K562 (cell line): ENCODE measurements around the gene AKNAD1. TPM values are rescaled to one million over a fixed set of nuclear protein-coding genes. Genes with fewer than 3 reads are reported as not detected.

ENCODE experiments used
- MYBL2 ChIP-seq, 2 experiments: fragments of 450-650 bp in 1 of 2; sonication (generic) in 1 of 2; formaldehyde crosslinking in 1 of 2; IDR thresholded peaks; 2 replicates each; pipeline versions ENCODE4 v1.6.1 to v1.8.1; 2017 to 2022; ENCODE audit warnings: borderline replicate concordance in 1 of 2, inconsistent platforms in 1 of 2, low read depth in 1 of 2, mild to moderate bottlenecking in 1 of 2, missing genetic modification reagents in 1 of 2, moderate library complexity in 1 of 2
- polyA plus RNA-seq, 8 experiments: library from polyadenylated mRNA; depleted of rRNA in 4 of 8; stranded (reverse) in 5 of 8; unstranded in 3 of 8; fragments of >200 nt; fragmentation: Nextera tagmentation in 2 of 8; fragmentation: Illumina TruSeq in 1 of 8; extraction: Ambion mirVana in 2 of 8; extraction: Trizol in 1 of 8; gene quantifications; 2 replicates each; pipeline versions ENCODE4 v1.2.1 to v1.2.3, GENCODE V29; 2011 to 2014; ENCODE audit warnings: inconsistent platforms in 1 of 8, missing spikeins in 1 of 8
- total RNA-seq, 7 experiments: library from RNA; depleted of rRNA in 6 of 7; stranded (reverse); fragments of >200 nt in 6 of 7; fragmentation: Illumina TruSeq in 2 of 7; extraction: Trizol in 2 of 7; gene quantifications; 2 replicates each; pipeline versions ENCODE4 v1.2.1 to v1.2.3, GENCODE V29; 2011 to 2021; ENCODE audit warnings: low replicate concordance in 1 of 7
- TF ChIP-seq, protein P1 (sequence below), 2 experiments: fragments of 450-650 bp; formaldehyde crosslinking in 1 of 2; IDR thresholded peaks; 2 replicates each; pipeline versions ENCODE4 v1.4.0 to v1.6.1; 2014 to 2020; ENCODE audit warnings: mild to moderate bottlenecking in 2 of 2, borderline replicate concordance in 1 of 2, low read depth in 1 of 2
- TF ChIP-seq, protein P2 (sequence below), 3 experiments: IDR thresholded peaks in 2 of 3; conservative IDR thresholded peaks in 1 of 3; 2 replicates each; pipeline ENCODE4 v1.5.1; 2011 to 2012; ENCODE audit warnings: low read length in 3 of 3, mild to moderate bottlenecking in 3 of 3, control low read depth in 2 of 3, improper control_type of control experiment in 1 of 3, inconsistent platforms in 1 of 3, low read depth in 1 of 3, mixed read lengths in 1 of 3, moderate library complexity in 1 of 3; ENCODE audit not compliant: insufficient read depth in 2 of 3
- TF ChIP-seq, protein P3 (sequence below): fragments of 450-650 bp; IDR thresholded peaks from 2 replicates; pipeline ENCODE4 v1.6.1; 2016; ENCODE audit warnings: antibody characterized with exemption

AKNAD1 gene
- total and polyA plus RNA-seq, 9 of the 15 experiments (the other 6 are each of a cell fraction or from before 2014, with no cell fraction given) = 0.13 to 0.30 TPM; not detected in 7

DNA sequence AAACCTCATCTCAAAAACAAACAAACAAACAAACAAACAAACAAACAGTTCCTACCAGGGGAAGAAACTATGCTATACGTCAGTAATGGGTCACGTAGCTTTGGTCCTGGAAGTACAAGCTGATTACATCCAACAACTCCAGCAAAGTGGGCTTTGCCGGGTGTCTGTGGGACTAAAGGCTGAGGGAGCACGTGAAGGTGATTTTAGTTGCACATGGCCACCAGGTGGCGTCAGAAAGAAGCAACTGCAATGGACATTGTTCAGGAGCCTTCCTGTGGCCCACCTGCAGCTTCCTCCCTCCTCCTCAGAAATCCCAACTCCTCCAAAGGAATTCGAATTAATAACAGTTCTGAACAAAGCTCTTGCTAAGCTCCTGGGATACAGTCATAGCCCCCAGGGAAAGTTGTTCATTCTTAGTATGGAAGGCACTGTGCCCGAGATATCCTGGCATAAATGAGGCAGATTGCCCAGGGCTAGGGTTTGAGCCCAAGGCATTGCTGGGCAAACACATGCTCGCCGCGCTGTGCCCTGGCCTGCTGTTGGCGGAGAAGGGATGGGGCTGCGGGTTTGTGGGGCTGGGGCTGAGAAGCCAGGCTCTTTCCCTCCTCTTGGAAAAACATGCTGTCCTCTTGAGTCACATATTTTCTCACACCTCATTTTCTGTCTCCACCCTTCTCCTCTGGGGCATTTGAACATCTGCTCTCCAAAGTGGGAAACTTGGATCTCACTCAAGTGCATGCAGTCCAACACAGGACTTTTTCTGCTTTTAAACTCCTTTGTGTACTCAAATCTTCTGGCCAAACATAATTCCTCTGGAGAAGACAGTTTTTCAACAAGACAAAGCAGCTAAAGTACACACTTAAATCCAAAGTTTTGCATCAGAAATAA, 28.6 kb downstream of the AKNAD1 start (continued):
- TF ChIP-seq, protein P1, sequence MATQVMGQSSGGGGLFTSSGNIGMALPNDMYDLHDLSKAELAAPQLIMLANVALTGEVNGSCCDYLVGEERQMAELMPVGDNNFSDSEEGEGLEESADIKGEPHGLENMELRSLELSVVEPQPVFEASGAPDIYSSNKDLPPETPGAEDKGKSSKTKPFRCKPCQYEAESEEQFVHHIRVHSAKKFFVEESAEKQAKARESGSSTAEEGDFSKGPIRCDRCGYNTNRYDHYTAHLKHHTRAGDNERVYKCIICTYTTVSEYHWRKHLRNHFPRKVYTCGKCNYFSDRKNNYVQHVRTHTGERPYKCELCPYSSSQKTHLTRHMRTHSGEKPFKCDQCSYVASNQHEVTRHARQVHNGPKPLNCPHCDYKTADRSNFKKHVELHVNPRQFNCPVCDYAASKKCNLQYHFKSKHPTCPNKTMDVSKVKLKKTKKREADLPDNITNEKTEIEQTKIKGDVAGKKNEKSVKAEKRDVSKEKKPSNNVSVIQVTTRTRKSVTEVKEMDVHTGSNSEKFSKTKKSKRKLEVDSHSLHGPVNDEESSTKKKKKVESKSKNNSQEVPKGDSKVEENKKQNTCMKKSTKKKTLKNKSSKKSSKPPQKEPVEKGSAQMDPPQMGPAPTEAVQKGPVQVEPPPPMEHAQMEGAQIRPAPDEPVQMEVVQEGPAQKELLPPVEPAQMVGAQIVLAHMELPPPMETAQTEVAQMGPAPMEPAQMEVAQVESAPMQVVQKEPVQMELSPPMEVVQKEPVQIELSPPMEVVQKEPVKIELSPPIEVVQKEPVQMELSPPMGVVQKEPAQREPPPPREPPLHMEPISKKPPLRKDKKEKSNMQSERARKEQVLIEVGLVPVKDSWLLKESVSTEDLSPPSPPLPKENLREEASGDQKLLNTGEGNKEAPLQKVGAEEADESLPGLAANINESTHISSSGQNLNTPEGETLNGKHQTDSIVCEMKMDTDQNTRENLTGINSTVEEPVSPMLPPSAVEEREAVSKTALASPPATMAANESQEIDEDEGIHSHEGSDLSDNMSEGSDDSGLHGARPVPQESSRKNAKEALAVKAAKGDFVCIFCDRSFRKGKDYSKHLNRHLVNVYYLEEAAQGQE (IDR thresholded peaks at IDR 0.05; ENCODE audit: borderline replicate concordance) = peak; percentile 86
- TF ChIP-seq, protein P1 (CRISPR knock-in tag; IDR thresholded peaks at IDR 0.05; ENCODE audit: low read depth) = no peak
- TF ChIP-seq, protein P2, sequence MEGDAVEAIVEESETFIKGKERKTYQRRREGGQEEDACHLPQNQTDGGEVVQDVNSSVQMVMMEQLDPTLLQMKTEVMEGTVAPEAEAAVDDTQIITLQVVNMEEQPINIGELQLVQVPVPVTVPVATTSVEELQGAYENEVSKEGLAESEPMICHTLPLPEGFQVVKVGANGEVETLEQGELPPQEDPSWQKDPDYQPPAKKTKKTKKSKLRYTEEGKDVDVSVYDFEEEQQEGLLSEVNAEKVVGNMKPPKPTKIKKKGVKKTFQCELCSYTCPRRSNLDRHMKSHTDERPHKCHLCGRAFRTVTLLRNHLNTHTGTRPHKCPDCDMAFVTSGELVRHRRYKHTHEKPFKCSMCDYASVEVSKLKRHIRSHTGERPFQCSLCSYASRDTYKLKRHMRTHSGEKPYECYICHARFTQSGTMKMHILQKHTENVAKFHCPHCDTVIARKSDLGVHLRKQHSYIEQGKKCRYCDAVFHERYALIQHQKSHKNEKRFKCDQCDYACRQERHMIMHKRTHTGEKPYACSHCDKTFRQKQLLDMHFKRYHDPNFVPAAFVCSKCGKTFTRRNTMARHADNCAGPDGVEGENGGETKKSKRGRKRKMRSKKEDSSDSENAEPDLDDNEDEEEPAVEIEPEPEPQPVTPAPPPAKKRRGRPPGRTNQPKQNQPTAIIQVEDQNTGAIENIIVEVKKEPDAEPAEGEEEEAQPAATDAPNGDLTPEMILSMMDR (IDR thresholded peaks at IDR 0.05 in 2 of 3, conservative IDR thresholded peaks at IDR 0.05 in 1 of 3; ENCODE audit: insufficient read depth in 2 of 3, low read depth in 1 of 3, low read length in 3 of 3) = peak; percentile 86 to 92 (median 87)
- TF ChIP-seq, protein P3, sequence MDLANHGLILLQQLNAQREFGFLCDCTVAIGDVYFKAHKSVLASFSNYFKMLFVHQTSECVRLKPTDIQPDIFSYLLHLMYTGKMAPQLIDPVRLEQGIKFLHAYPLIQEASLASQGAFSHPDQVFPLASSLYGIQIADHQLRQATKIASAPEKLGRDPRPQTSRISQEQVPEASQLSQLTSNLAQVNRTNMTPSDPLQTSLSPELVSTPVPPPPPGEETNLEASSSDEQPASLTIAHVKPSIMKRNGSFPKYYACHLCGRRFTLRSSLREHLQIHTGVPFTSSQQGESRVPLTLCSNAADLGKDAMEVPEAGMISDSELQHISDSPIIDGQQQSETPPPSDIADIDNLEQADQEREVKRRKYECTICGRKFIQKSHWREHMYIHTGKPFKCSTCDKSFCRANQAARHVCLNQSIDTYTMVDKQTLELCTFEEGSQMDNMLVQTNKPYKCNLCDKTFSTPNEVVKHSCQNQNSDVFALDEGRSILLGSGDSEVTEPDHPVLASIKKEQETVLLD = 0 out of 2 replicates have a peak, but pooled peaks have one; percentile 21
- TF ChIP-seq MYBL2 (IDR thresholded peaks at IDR 0.05; ENCODE audit: low read depth) = no peak
- no peak for TF ChIP-seq MYBL2 (CRISPR knock-in tag; IDR thresholded peaks at IDR 0.05; ENCODE audit: borderline replicate concordance)
